ENCODE results near the gene CABLES2.
A peak's percentile ranks its signal among the peaks of the same experiment; 100 is the strongest.
"Not testable (repeated sequence)": the region's sequence is repeated elsewhere in the genome, so short reads cannot be mapped to it uniquely, and the experiment has no call there.

CABLES2 gene

GRCh38 chr20:62387219-62387913, 19.7 kb downstream of the CABLES2 start:
- peak overlapping the region; percentile 95 for H3K27ac Mint-ChIP-seq
- H3K4me3 Mint-ChIP-seq, result peak overlapping the region; percentile 93
- CTCF ChIA-PET, result interaction anchor here (1.2 kb wide), 1 partner anchor 14 kb away, joined by 5 read pairs; no protein-coding TSS in a partner anchor
- peaks cover 40% of the 10 kb centered on the region for H3K36me3 Mint-ChIP-seq
- DNase-seq, result no peak
- H3K9me3 Mint-ChIP-seq, result no peaks in the 10 kb centered on the region
- H3K27me3 Mint-ChIP-seq, result no peaks in the 10 kb centered on the region
- peaks cover 44% of the 10 kb centered on the region for H3K4me1 Mint-ChIP-seq

- Mint-ChIP-seq H3K4me3 (peak within 1 kb of the TSS; percentile 93), H3K27ac (peak within 1 kb of the TSS; percentile 95), H3K4me1 (peaks cover 46% of the 10 kb centered on the region), H3K27me3 (no peaks in the 10 kb centered on the region), H3K36me3 (peaks cover 46% of the 10 kb centered on the region), H3K9me3 (peaks cover 4% of the 10 kb centered on the region)
- DNase-seq, result peak; percentile 96
- CTCF ChIA-PET, result interaction anchor here (0.9 to 1.2 kb wide), 2 partner anchors 14 to 86 kb away, joined by 3 to 5 read pairs; no protein-coding TSS in a partner anchor
Observed at GRCh38 chr20:62386383-62387218, 20.5 kb downstream of the CABLES2 start, which contains the start of gene RPS21. Gene RPS21 (plus strand): TSS chr20:62387103. CDS start chr20:62387339, 236 bp downstream.

- Mint-ChIP-seq H3K27me3 (no peaks in the 10 kb centered on the region), H3K36me3 (peaks cover 16% of the 10 kb centered on the region), H3K27ac (no peak overlapping the region), H3K4me1 (peaks cover 28% of the 10 kb centered on the region), H3K4me3 (no peak overlapping the region), H3K9me3 (peaks cover 4% of the 10 kb centered on the region)
- DNase-seq, result peak; percentile 87
- CTCF ChIA-PET, result interaction anchor here (0.6 to 1.5 kb wide), 11 partner anchors 11 to 372 kb away, joined by 3 to 10 read pairs (median 5); partner anchors contain the start of gene ADRM1
Observed at GRCh38 chr20:62382306-62383198, 24.5 kb downstream of the CABLES2 start.

- Mint-ChIP-seq H3K4me1 (peaks cover 25% of the 10 kb centered on the region), H3K36me3 (peaks cover 13% of the 10 kb centered on the region), H3K4me3 (no peak overlapping the region), H3K9me3 (peaks cover 4% of the 10 kb centered on the region), H3K27me3 (no peaks in the 10 kb centered on the region), H3K27ac (no peak overlapping the region)
- CTCF ChIA-PET, result interaction anchor here (1.0 to 1.4 kb wide), 6 partner anchors 12 to 371 kb away, joined by 3 to 7 read pairs (median 5); no protein-coding TSS in a partner anchor
- DNase-seq, result no peak
Observed at GRCh38 chr20:62381842-62382241, 25.2 kb downstream of the CABLES2 start.

- peaks cover 25% of the 10 kb centered on the region for H3K4me1 Mint-ChIP-seq
- DNase-seq, result no peak
Observed at GRCh38 chr20:62381202-62381797, 25.8 kb downstream of the CABLES2 start.

GRCh38 chr20:62378215-62378614, 28.9 kb downstream of the CABLES2 start:
- Mint-ChIP-seq H3K27ac (no peak overlapping the region), H3K4me1 (peaks cover 7% of the 10 kb centered on the region), H3K27me3 (peaks cover 10% of the 10 kb centered on the region), H3K9me3 (peaks cover 4% of the 10 kb centered on the region), H3K4me3 (no peak overlapping the region), H3K36me3 (peaks cover 11% of the 10 kb centered on the region)
- no peak for DNase-seq
- CTCF ChIA-PET, result no interaction called here

More at GRCh38 chr20:62381202-62381797, 25.8 kb downstream of the CABLES2 start:
- no peak overlapping the region for H3K4me3 Mint-ChIP-seq
- peaks cover 13% of the 10 kb centered on the region for H3K36me3 Mint-ChIP-seq
- CTCF ChIA-PET, result interaction anchor here (1.0 kb wide), 1 partner anchor 21 kb away, joined by 3 read pairs; no protein-coding TSS in a partner anchor
- H3K9me3 Mint-ChIP-seq, result peaks cover 4% of the 10 kb centered on the region
- H3K27ac Mint-ChIP-seq, result no peak overlapping the region
- no peaks in the 10 kb centered on the region for H3K27me3 Mint-ChIP-seq

GRCh38 chr20:62377615-62378178, 29.4 kb downstream of the CABLES2 start:
- no peak for DNase-seq
- no peak overlapping the region for H3K27ac Mint-ChIP-seq
- H3K4me1 Mint-ChIP-seq, result peaks cover 4% of the 10 kb centered on the region
- H3K36me3 Mint-ChIP-seq, result peaks cover 8% of the 10 kb centered on the region
- H3K27me3 Mint-ChIP-seq, result peaks cover 14% of the 10 kb centered on the region
- CTCF ChIA-PET, result no interaction called here
- peaks cover 4% of the 10 kb centered on the region for H3K9me3 Mint-ChIP-seq
- H3K4me3 Mint-ChIP-seq, result no peak overlapping the region

- CTCF ChIA-PET, result no interaction called here
- peaks cover 4% of the 10 kb centered on the region for H3K36me3 Mint-ChIP-seq
- H3K4me3 Mint-ChIP-seq, result no peak overlapping the region
- H3K27me3 Mint-ChIP-seq, result peaks cover 14% of the 10 kb centered on the region
- peaks cover 3% of the 10 kb centered on the region for H3K9me3 Mint-ChIP-seq
- no peak for DNase-seq
- H3K4me1 Mint-ChIP-seq, result peaks cover 2% of the 10 kb centered on the region
- no peak overlapping the region for H3K27ac Mint-ChIP-seq
Observed at GRCh38 chr20:62377064-62377461, 30.0 kb downstream of the CABLES2 start.

- Mint-ChIP-seq H3K9me3 (no peaks in the 10 kb centered on the region), H3K27me3 (peaks cover 15% of the 10 kb centered on the region), H3K4me1 (no peaks in the 10 kb centered on the region), H3K4me3 (no peak overlapping the region), H3K27ac (no peak overlapping the region), H3K36me3 (no peaks in the 10 kb centered on the region)
- CTCF ChIA-PET, result no interaction called here
- DNase-seq, result no peak
Observed at GRCh38 chr20:62376112-62377063, 30.7 kb downstream of the CABLES2 start.

- DNase-seq, result no peak
- Mint-ChIP-seq H3K27me3 (peaks cover 33% of the 10 kb centered on the region), H3K4me3 (no peak overlapping the region), H3K9me3 (no peaks in the 10 kb centered on the region), H3K36me3 (no peaks in the 10 kb centered on the region), H3K4me1 (no peaks in the 10 kb centered on the region), H3K27ac (no peak overlapping the region)
- CTCF ChIA-PET, result no interaction called here
Observed at GRCh38 chr20:62374331-62375152, 32.5 kb downstream of the CABLES2 start.

- H3K4me1 Mint-ChIP-seq, H3K4me3 Mint-ChIP-seq, H3K9me3 Mint-ChIP-seq, H3K36me3 Mint-ChIP-seq, H3K27ac Mint-ChIP-seq, CTCF ChIA-PET, DNase-seq: not testable (repeated sequence)
- peaks cover 41% of the 10 kb centered on the region for H3K27me3 Mint-ChIP-seq
Observed at GRCh38 chr20:62373631-62374179, 33.4 kb downstream of the CABLES2 start.

Data from activated naive CD4-positive, alpha-beta T cell treated with anti-CD3 and anti-CD28 coated beads, Interleukin-2, amount 10 ng/mL, durations not matched to agents 7 days and 5 days (primary cell).